ENCODE results near the gene SPIRE1.

SPIRE1 gene

GRCh38 chr18:12657684-12658425, at the start of gene SPIRE1:
TSS of gene SPIRE1 (minus strand) at chr18:12658107. CDS start at chr18:12657866, 241 bp downstream.
- DNase-seq, result peak; percentile 53

- DNase-seq, result no peak
These were observed 45.8 kb upstream of the SPIRE1 start for GRCh38 chr18:12703664-12704063.

DNA sequence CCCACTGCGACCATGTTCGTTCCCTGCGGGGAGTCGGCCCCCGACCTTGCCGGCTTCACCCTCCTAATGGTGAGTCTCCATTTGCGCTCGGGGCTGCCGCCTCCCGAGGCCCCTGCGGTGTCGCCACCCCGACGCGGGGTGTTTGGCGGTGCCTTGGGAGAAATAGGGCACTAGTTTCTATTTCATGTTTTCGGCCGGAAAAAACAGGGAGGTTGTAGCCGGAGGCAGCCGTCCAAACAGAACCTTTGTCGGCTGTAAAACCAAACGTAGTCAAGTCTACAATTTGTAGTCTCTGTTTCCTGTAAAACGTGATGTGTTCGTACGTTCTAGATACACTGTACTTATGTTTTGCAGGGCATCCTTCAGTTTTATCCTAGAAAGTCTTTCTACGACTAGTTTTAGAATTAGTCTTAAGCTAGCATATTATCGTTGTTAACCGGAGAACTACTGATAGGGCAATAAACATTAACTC, 45.2 kb upstream of the SPIRE1 start:
- DNase-seq, result no peak

GRCh38 chr18:12702221-12703095, 44.6 kb upstream of the SPIRE1 start, which contains the start of the genes CEP76 and PSMG2:
TSS of gene CEP76 (minus strand) at chr18:12702723. CDS start at chr18:12702548, 175 bp downstream.
TSS of gene PSMG2 (plus strand) at chr18:12703042. CDS start at chr18:12703108, 66 bp downstream.
- DNase-seq, result peak; percentile 84

GRCh38 chr18:12701161-12701560, 43.3 kb upstream of the SPIRE1 start:
- no peak for DNase-seq

DNA sequence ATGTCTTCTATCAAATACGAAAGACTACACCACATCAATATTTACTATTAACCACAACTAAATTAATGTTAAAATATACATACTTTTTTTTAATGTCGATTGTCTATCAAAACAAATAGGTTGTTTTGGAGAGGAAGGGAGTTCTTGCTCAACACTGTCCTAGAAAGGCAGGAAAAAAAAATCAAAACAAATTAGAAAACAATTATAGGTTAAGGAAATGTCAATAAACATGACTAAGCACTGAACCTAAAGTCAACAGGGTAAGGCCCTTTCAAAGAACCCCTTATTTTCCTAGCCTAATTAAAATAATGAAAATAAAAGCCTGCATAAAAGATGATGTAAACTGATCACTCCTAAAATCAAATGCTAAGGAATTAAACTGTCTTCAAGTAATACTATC, 41.8 kb upstream of the SPIRE1 start:
- no peak for DNase-seq

DNA sequence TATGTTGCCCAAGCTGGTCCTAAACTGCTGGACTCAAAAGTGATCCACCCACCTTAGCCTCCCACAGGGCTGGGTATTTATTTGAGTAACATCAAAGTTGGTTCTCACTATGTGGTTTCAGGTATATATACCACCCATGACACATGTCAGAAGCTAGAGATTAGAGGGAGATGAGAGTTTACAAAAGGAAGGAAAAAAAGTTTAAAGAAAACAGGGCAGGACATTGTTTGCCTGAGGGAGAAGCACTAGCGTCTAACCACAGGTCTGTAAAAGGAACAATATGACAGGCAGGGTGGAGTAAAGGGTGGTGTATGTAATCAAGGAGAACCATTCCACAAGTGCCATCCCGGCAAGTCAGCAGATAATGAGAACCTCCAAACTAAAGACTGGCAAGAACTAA, 36.1 kb upstream of the SPIRE1 start:
- no peak for DNase-seq

DNA sequence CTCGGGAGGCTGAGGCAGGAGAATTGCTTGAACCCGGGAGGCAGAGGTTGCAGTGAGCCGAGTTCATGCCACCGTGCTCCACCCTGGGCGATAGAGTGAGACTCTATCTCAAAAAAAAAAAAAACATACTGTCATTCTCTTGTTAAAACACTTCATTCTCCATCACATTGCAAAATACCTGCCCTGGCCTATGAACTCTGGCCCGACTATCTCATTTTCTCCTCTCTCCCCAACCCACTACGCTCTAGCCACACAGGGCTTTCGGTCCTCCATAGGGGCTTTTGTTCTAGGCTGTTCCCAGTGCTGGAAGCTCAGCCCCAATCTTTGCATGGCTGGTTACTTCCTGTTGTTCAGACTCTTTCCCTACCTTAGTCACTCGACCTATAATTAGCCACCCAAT, 34.3 kb upstream of the SPIRE1 start:
- no peak for DNase-seq

- DNase-seq, result no peak
These were observed 31.4 kb upstream of the SPIRE1 start for GRCh38 chr18:12689256-12689850.

- DNase-seq, result no peak
These were observed 28.2 kb upstream of the SPIRE1 start for GRCh38 chr18:12686100-12686499.

DNA sequence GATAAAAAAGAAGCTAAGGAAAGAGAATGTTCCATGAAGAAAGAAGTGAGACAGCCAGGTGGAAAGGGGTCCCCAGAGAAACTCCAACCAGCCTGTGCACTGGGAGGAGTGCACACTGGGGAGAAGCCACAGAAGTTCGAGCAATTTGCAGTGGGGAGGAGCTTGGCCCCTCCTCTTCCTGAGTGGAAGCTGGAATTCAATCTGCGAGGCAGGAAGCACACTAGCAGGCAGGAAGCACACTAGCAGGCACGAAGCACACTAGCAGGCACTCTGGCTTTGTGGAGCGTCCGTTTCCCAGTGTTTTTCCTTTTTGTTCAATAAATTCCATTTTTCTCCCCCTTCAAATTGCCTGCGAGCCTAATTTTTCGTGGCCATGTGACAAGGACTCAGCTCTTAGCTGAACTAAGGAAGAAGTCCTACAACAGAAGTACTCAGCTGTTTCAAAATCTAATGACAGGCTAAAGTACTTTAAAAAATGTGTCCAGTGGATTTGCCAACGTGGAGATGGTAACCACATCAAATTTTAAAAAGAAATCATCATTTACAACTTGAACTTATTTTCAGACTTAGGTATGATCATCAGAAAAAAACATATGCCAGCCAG, 21.4 kb upstream of the SPIRE1 start:
- peak; percentile 68 for DNase-seq

GRCh38 chr18:12668041-12668440, 10.1 kb upstream of the SPIRE1 start:
- DNase-seq, result no peak

GRCh38 chr18:12659904-12660605, 2.1 kb upstream of the SPIRE1 start:
- DNase-seq, result no peak

DNA sequence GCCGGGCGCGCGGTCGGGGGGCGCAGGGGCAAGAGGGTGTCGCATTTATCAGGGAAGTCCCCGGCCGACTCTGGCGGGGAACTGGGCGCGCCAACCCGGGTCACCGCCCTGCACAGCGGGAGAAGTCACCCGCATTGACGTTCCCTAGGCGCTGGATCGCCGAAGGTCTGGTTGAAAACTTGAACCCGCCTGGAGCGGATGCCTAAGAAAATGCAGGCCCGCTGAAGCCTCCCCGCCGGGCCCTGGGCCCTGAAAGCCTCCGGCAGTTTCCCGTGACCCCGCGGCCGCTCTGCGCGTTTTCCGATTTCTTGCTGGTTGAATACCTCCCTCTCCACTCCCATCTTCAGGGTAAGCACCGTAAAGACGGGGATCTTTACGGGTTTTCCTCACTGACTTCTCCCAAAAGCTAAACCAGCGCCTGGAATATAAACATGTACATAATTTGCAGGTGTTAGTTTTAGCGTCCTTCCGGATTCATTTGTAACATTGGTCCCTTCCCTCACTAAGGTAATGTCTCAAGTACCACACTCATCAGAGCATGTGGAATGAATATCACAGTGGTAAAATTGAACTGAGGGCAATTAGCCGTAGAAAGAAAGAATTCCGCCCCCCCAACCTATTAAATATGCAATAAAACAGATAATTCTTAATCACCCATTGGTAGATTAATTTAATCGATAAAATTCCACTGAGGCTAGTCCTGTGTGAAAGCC, 675 bp upstream of the SPIRE1 start:
- DNase-seq, result no peak

DNA sequence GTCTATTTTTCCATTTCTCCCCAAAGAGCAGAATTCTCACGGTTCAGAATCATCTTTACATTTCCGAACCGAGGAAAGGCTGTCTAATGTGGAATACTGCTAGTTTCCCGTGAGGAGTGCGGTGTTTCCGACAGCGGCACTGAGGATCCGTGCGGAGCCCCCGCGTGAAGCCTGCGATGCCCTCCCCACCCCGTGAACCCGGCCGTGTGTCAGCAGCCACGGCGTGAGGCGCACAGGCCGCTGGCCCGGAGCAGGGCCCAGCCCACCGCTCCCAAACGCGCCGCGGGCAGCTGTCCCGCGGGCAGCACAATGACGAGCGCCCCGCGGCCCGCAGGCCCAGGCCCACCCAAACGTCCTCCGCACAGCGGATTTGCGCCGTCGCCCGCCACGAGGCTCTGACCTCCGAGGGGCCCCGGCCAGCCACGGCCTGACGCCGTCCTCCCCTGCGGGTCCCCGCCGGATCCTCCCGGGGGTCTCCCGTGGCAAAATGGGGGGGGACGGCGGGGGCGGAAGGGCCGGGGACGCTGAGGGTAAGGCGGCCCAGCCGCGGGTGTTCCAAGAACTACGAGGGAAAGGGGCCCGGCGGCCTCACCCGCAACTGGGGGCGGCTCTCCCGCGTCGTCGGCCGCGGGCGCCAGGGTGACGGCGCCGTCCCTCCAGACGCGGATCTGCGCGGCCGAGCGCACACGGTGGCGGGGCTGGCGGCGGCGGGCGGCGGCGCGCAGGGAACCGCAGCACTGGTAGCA, 796 bp downstream of the SPIRE1 start:
- DNase-seq, result no peak

DNA sequence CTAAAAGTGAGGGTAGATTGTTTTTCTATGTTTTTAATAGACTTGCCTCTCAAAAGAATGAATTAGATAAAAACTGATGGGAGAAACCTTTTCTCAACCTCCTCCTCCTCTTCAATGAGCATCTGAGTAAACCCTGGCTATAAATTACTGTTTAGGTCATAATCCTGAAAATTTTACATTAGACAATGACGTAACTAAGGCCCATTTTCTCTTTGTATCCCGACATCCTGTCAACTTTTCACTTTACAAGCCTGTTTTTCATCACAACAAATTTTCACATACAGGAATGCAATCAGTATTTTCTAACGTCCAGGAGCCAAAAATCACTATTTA, 1.3 kb downstream of the SPIRE1 start:
- no peak for DNase-seq

- no peak for DNase-seq
These were observed 2.9 kb downstream of the SPIRE1 start for GRCh38 chr18:12654971-12655370.

- DNase-seq, result no peak
These were observed 5.0 kb downstream of the SPIRE1 start for GRCh38 chr18:12652861-12653401.

- no peak for DNase-seq
These were observed 6.3 kb downstream of the SPIRE1 start for GRCh38 chr18:12651651-12652050.

- no peak for DNase-seq
These were observed 10.1 kb downstream of the SPIRE1 start for GRCh38 chr18:12647773-12648172.

DNA sequence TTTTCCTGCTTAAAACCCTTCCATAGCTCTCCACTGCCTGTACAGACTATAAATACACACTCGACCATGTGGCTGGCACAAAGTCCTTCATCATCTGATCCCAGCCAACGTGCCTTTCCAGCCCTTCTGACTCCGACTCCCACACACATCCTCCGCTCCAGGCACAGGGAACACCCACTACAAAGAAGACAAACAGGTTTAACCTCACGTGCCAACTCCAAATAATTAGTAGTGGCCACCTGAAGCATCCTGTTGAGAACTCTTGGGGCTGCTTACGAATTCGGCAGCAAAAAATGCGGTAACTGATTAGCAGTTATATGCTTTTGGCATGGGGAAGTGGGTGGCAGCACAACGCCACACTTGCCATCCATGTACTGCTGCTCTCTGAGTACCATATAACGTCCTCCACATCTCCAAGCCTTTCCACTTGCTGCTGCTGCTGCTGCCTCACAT, 12.1 kb downstream of the SPIRE1 start:
- DNase-seq, result no peak
